GM18511 (cell line): ENCODE results near the gene LRP5.

Source experiments
- ATAC-seq: cut with Tn5 transposase; IDR thresholded peaks from one replicate; pipeline ENCODE4 v1.9.1; 2021; ENCODE audit warnings: mild to moderate bottlenecking, moderate library complexity; ENCODE audit not compliant: unreplicated experiment

Gene LRP5

GRCh38 chr11:68328374-68329091 lies 16.1 kb downstream of the LRP5 start:
- no peak for ATAC-seq

GRCh38 chr11:68329536-68329935 lies 17.1 kb downstream of the LRP5 start:
- no peak for ATAC-seq

- ATAC-seq = no peak
These were observed 17.7 kb downstream of the LRP5 start for GRCh38 chr11:68329978-68330699.

- no peak for ATAC-seq
These were observed 18.4 kb downstream of the LRP5 start for GRCh38 chr11:68330700-68331337.

GRCh38 chr11:68331338-68331947 lies 19.1 kb downstream of the LRP5 start:
- no peak for ATAC-seq

GRCh38 chr11:68332186-68332585 lies 19.8 kb downstream of the LRP5 start:
- ATAC-seq = no peak

- no peak for ATAC-seq
These were observed 20.8 kb downstream of the LRP5 start for GRCh38 chr11:68333173-68333572.

GRCh38 chr11:68334923-68335322 lies 22.5 kb downstream of the LRP5 start:
- ATAC-seq = no peak

- no peak for ATAC-seq
These were observed 23.3 kb downstream of the LRP5 start for GRCh38 chr11:68335683-68336082.

- ATAC-seq = no peak
These were observed 24.3 kb downstream of the LRP5 start for GRCh38 chr11:68336716-68337115.

- no peak for ATAC-seq
These were observed 25.0 kb downstream of the LRP5 start for GRCh38 chr11:68337399-68337835.

GRCh38 chr11:68338051-68338780 lies 25.8 kb downstream of the LRP5 start:
- no peak for ATAC-seq

GRCh38 chr11:68340003-68340767 lies 27.8 kb downstream of the LRP5 start:
- no peak for ATAC-seq

- no peak for ATAC-seq
These were observed 28.6 kb downstream of the LRP5 start for GRCh38 chr11:68340784-68341556.

- ATAC-seq = no peak
These were observed 29.4 kb downstream of the LRP5 start for GRCh38 chr11:68341557-68342458.

- ATAC-seq = no peak
These were observed 30.2 kb downstream of the LRP5 start for GRCh38 chr11:68342459-68343158.

- no peak for ATAC-seq
These were observed 31.4 kb downstream of the LRP5 start for GRCh38 chr11:68343761-68344256.
